VCaP (cell line): ENCODE data around the gene BAHCC1.

ENCODE experiments used
- H3K27ac ChIP-seq: fragments of 450-650 bp; 2 replicates; pipeline ENCODE4 v1.5.1; 2017
- CTCF ChIP-seq: fragments of 450-650 bp; conservative IDR thresholded peaks from 2 replicates; pipeline ENCODE4 v1.5.1; 2017; ENCODE audit warnings: mild to moderate bottlenecking, moderate library complexity

BAHCC1 gene

GRCh38 chr17:81470270-81470943 lies 75.2 kb downstream of the BAHCC1 start:
- no peak for TF ChIP-seq CTCF
- no peak overlapping the region for H3K27ac ChIP-seq

GRCh38 chr17:81470944-81471817 lies 75.9 kb downstream of the BAHCC1 start:
- TF ChIP-seq CTCF = no peak
- H3K27ac ChIP-seq = no peak overlapping the region

- no peak overlapping the region for H3K27ac ChIP-seq
- no peak for TF ChIP-seq CTCF
Observed at GRCh38 chr17:81471818-81472456, 76.7 kb downstream of the BAHCC1 start.

- H3K27ac ChIP-seq = no peak overlapping the region
- no peak for TF ChIP-seq CTCF
Observed at GRCh38 chr17:81473019-81473418, 77.8 kb downstream of the BAHCC1 start.

- no peak for TF ChIP-seq CTCF
- H3K27ac ChIP-seq = no peak overlapping the region
Observed at GRCh38 chr17:81474958-81475357, 79.7 kb downstream of the BAHCC1 start.

- no peak for TF ChIP-seq CTCF
- no peak overlapping the region for H3K27ac ChIP-seq
Observed at GRCh38 chr17:81476097-81476496, 80.8 kb downstream of the BAHCC1 start.

- no peak overlapping the region for H3K27ac ChIP-seq
- TF ChIP-seq CTCF = no peak
Observed at GRCh38 chr17:81476635-81477034, 81.4 kb downstream of the BAHCC1 start.
